ENCODE data around the gene KHDC1. TPM values are rescaled to one million over a fixed set of nuclear protein-coding genes. Genes with fewer than 3 reads are reported as not detected.

Gene KHDC1
- total RNA-seq, 1 experiment from 2014 or later = 7.7 TPM

DNA sequence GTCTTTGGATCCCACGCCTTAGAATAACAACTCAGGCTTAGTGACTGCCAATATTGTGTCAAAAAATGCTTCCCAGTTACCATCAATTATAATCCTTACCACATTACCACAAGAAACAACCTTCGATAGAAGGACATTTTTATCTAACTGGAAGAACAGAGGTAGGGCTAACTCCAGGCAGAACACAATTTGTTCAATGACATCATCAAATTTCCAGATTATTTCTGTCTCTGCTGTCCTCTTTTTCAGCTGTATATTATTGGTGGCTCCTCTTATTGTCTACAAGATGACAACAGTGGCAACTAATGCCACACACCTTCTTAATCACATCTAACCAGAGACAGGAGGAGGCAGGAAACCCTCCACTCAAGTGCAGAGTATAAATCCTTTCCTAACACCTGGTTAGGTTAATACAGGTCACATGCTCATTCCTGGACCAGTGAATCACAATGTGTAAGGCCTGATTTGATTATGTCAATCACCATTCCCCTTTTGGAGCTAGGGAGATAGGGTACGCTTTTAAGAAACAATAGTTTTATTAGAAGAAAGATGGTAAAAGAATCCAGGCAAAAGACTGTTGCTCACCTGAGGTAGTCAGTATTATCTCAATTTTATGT is 55.7 kb downstream of the KHDC1 start:
- H3K79me2 ChIP-seq (ENCODE audit: insufficient read depth, low read length) = no peaks in the 10 kb centered on the region
- no peak overlapping the region for H3K27ac ChIP-seq (ENCODE audit: insufficient read length, low read depth, low read length)
- Mint-ChIP-seq H3K27me3 (ENCODE audit: low read depth) (peaks cover 2% of the 10 kb centered on the region; the same call in 1 of the 2 replicates), H3K9me3 (peaks cover 17 to 20% of the 10 kb centered on the region in 2 experiments), H3K4me3 (no peak overlapping the region), H3K4me1 (peaks cover 9 to 11% of the 10 kb centered on the region in 2 experiments), H3K36me3 (ENCODE audit: insufficient read depth in 1 of 3, low read depth in 3 of 3) (peaks cover 8 to 20% (median 12%) of the 10 kb centered on the region in 3 experiments; a peak in 6 of 7 replicates), H3K27ac (no peak overlapping the region)
- no peaks in the 10 kb centered on the region for H4K20me1 ChIP-seq (ENCODE audit: control insufficient read depth, insufficient read depth, insufficient read length)
- no peak overlapping the region for H4K5ac ChIP-seq (ENCODE audit: insufficient read length, low read depth, low read length)
- H3K9me3 ChIP-seq (ENCODE audit: control insufficient read depth, low read depth, low read length) = no peaks in the 10 kb centered on the region
- no peak overlapping the region for H3T11ph ChIP-seq (ENCODE audit: low read length)
- H4K8ac ChIP-seq (replicated peaks; ENCODE audit: insufficient read length, low read depth, low read length) = no peak overlapping the region
- no peak overlapping the region for H2AFZ ChIP-seq (ENCODE audit: low read length)
- no peaks in the 10 kb centered on the region for H3K79me1 ChIP-seq (ENCODE audit: insufficient read depth, low read depth, low read length, poor library complexity, severe bottlenecking)
- no peak for TF ChIP-seq CTCF (conservative IDR thresholded peaks at IDR 0.05)
- H2BK20ac ChIP-seq (ENCODE audit: low read depth, low read length, poor library complexity, severe bottlenecking) = no peak overlapping the region
- no peak overlapping the region for H2BK5ac ChIP-seq (ENCODE audit: insufficient read length, low read length)
- H2BK15ac ChIP-seq (ENCODE audit: low read depth, low read length) = no peak overlapping the region
- H3K4me2 ChIP-seq (ENCODE audit: insufficient read depth, insufficient read length, low read length) = no peak overlapping the region
- H3K18ac ChIP-seq (ENCODE audit: insufficient read length, low read depth, low read length) = no peak overlapping the region
- H2BK120ac ChIP-seq (ENCODE audit: low read depth, low read length, poor library complexity, severe bottlenecking) = no peak overlapping the region
- DNase-seq = no peak
- H2BK12ac ChIP-seq (ENCODE audit: insufficient read length, low read depth, low read length) = no peak overlapping the region
- H3K56ac ChIP-seq (ENCODE audit: insufficient read length, low read depth, low read length) = no peak overlapping the region
- no peak overlapping the region for H4K91ac ChIP-seq (ENCODE audit: insufficient read length, low read depth, low read length)
- H3K23ac ChIP-seq (ENCODE audit: insufficient read length, low read depth, low read length) = no peak overlapping the region
- no peaks in the 10 kb centered on the region for H3K27me3 ChIP-seq (ENCODE audit: insufficient read depth, low read length)
- no peak overlapping the region for H3K14ac ChIP-seq (ENCODE audit: insufficient read depth, low read length)
- H3K23me2 ChIP-seq (ENCODE audit: insufficient read length, low read depth, low read length, poor library complexity, severe bottlenecking) = no peaks in the 10 kb centered on the region
- no peak overlapping the region for H3K9ac ChIP-seq (ENCODE audit: extremely low read depth, insufficient read length, low read length)
- no peak overlapping the region for H2AK5ac ChIP-seq (ENCODE audit: insufficient read length, low read length)
- peaks cover 6% of the 10 kb centered on the region for H3K4me1 ChIP-seq (ENCODE audit: insufficient read depth, low read length)
- no peak overlapping the region for H3K4ac ChIP-seq (ENCODE audit: low read depth, low read length)
- no CpG with 5 or more reads among the region's 3 CpGs for WGBS (ENCODE audit: extremely low coverage, insufficient read length, low lambda C conversion rate)
